HG03565 (cell line): ENCODE data around the gene AKAP6.

Experiments
- ATAC-seq: cut with Tn5 transposase; IDR thresholded peaks from one replicate; pipeline ENCODE4 v1.9.1; 2021; ENCODE audit warnings: mild to moderate bottlenecking, moderate library complexity; ENCODE audit not compliant: unreplicated experiment

Gene AKAP6

DNA sequence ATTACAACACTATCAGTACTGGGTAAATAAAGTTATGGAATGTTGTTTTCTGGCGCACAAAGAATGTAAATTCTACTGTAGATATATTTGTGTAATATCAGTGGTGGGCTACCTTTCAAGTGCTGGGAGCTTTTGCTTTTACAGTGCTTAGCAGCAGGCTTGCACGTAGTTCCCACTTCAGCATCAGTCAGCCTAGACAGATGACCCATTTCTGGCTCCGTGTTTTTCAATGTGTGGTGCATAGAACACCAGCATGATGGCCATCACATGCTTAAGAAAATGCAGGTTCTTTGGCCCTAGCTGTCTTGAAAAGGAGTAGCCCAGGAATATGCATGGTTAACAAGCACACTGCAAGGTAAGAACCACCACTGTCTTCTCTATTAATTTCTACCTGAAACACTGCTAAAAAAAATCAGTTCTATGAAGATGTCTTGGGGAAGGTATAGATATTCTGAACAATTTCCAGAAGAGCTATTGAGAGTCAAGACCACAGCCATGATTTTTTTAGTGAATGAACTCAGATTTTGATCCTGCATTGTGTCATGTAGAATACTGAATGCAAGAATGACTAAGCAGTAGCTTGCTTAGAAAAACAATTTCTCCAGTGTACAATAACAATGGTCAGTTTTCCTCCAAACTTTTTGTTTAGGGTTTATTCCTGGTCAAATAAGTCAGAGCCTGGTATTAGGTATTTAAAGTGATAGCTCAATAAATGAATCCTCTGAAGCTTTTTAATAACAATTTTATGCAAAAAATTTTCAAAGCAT lies 195.7 kb downstream of the AKAP6 start:
- no peak for ATAC-seq

DNA sequence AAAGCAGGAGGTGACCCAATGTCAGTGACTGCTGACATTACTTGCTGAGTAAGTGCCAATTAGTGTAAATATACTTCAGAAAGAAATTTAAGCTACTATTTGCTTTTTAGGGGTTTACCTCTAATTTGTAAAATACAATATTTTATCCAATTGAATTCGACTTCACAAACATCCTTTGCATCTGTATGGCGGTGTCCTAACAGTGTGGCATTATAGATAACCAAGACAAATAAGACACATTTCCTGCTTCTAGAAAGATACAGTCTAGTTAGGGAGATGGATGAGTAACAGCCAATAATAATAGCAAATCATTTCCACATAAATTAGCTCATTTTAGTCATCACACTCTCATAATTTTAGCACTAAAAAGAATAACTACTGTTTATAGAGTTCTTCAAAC lies 196.5 kb downstream of the AKAP6 start:
- ATAC-seq: no peak

DNA sequence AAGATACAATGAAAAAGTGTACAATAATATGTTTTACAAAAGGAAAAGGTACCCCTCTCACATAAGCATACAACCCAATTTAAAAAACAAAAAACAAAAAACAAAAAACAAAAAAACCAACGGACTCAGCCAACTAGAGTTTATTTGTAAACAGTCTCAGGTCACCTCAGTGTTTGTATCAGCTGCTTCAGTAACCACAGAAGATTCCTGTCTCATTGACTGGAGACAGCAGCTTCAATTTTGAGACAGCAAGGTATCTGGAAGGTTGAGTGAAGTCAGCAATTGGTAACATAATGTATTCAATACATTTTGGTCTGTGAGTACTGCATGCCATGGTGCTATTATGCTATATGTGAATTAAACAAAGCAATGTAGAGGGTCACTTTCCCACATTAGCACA lies 201.7 kb downstream of the AKAP6 start:
- ATAC-seq: no peak

DNA sequence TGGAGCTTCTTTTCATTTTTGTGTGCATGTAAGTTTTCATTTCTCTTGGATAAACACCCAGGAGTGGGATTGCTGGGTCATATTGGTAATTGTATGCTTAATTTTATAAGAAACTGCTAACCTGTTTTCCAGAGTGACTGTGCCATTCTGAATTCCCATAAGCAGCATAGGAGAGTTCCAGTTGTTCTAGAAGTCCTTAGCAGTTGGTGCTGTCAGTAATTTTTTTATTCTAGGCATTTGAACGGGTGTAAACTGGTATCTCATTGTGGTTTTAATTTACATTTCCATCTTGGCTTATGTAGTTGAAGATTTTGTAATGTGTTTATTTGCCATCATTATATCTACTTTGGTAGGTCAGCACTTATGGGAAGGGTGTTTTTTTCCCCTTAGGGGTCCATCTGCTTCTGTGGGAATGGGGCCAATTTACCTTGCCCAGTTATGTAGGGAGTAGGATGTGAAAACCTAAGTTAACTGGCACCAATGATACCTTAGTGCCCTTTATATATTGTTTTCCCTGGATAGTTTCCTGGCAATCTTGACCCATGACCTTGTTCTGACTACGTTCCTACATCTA lies 202.9 kb downstream of the AKAP6 start:
- ATAC-seq: no peak

- ATAC-seq: no peak
Measured at GRCh38 chr14:32534145-32534544, 205.0 kb downstream of the AKAP6 start.

- ATAC-seq: no peak
Measured at GRCh38 chr14:32536175-32536574, 207.1 kb downstream of the AKAP6 start.

GRCh38 chr14:32537166-32537565 lies 208.1 kb downstream of the AKAP6 start:
- ATAC-seq: no peak

DNA sequence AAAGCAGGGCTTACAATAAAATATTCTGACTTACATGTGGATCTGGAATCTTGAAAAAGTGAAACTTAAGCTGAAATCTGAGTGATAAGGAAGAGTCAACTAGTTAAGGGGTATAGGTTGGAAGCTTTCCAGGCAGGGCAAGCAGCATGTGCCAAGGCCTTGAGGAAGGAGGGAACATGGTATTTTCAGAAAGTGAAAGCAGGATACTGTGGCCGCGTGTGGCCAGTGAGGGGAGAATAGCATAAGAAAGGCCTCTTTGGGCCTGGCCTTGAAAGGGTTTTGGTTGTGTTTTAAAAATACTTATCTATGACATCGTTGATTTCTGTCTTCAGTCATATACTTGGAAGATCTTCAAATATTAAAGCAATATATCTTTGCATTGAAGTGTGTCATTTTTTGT lies 213.4 kb downstream of the AKAP6 start:
- no peak for ATAC-seq

- no peak for ATAC-seq
Measured at GRCh38 chr14:32545095-32545494, 216.0 kb downstream of the AKAP6 start.

DNA sequence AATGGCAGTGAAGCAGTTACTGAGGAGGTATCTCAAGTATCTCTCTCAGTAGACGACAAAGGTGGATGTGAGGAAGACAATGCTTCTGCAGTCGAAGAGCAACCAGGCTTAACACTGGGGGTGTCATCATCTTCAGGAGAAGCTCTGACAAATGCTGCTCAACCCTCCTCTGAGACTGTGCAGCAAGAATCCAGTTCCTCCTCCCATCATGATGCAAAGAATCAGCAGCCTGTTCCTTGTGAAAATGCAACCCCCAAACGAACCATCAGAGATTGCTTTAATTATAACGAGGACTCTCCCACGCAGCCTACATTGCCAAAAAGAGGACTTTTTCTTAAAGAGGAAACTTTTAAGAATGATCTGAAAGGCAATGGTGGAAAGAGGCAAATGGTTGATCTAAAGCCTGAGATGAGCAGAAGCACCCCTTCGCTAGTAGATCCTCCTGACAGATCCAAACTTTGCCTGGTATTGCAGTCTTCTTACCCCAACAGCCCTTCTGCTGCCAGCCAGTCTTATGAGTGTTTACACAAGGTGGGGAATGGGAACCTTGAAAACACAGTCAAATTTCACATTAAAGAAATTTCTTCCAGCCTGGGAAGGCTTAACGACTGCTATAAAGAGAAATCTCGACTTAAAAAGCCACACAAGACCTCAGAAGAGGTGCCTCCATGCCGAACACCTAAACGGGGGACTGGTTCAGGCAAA lies 216.6 kb downstream of the AKAP6 start:
- ATAC-seq: no peak

DNA sequence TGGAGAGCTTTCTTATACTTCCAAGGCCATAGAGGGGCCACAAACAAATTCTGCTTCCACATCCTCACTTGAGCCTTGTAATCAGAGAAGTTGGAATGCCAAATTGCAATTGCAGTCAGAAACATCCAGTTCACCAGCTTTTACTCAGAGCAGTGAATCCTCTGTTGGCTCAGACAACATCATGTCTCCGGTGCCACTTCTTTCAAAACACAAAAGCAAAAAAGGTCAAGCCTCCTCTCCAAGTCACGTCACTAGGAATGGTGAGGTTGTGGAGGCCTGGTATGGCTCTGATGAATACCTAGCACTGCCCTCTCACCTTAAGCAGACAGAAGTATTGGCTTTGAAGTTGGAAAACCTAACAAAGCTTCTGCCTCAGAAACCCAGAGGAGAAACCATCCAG lies 217.1 kb downstream of the AKAP6 start:
- ATAC-seq: no peak

- ATAC-seq: no peak
Measured at GRCh38 chr14:32552766-32553165, 223.7 kb downstream of the AKAP6 start.

- no peak for ATAC-seq
Measured at GRCh38 chr14:32559048-32559447, 229.9 kb downstream of the AKAP6 start.

- ATAC-seq: no peak
Measured at GRCh38 chr14:32559590-32559989, 230.5 kb downstream of the AKAP6 start.

- peak; percentile 70 for ATAC-seq
Measured at GRCh38 chr14:32560209-32560857, 231.2 kb downstream of the AKAP6 start.

DNA sequence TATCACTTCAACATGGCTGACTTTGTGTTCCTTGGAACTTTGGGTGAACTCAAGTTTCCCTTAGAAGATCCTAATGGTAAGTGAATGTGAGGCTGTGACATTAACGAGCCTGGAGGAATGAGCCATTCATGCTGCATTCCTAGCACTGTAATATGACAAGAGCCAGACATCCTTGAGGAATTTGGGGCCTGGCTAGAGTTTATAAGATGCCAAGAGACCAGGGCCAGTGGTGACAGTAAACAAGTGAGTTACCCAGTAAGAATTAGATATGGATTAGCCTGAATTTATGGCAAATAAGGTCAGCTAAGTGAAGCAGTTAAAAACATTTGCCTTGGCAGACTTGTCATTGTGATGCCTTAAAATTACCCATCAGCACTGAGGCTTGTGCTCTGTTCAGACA lies 232.4 kb downstream of the AKAP6 start:
- ATAC-seq: no peak

DNA sequence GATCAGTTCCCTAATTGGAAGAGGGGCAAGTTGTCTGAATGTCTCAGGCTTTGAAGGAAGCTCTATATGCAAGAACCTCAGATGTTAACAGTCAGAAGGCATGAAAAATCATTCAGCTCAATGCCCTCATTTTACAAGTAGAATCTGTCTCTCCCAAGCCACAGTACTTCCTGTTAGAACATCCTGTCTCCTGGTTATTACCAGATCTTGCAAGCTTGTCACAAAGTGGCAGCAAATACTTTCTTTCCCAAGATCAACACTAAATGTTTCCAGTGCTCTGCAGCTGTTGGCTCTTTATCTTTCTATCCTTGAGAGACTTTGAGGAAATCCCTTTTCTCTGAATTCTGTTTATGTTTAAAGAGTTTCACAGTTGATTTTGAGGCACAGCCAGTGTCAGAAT lies 235.5 kb downstream of the AKAP6 start:
- ATAC-seq: no peak

- ATAC-seq: no peak
Measured at GRCh38 chr14:32565256-32565655, 236.2 kb downstream of the AKAP6 start.

DNA sequence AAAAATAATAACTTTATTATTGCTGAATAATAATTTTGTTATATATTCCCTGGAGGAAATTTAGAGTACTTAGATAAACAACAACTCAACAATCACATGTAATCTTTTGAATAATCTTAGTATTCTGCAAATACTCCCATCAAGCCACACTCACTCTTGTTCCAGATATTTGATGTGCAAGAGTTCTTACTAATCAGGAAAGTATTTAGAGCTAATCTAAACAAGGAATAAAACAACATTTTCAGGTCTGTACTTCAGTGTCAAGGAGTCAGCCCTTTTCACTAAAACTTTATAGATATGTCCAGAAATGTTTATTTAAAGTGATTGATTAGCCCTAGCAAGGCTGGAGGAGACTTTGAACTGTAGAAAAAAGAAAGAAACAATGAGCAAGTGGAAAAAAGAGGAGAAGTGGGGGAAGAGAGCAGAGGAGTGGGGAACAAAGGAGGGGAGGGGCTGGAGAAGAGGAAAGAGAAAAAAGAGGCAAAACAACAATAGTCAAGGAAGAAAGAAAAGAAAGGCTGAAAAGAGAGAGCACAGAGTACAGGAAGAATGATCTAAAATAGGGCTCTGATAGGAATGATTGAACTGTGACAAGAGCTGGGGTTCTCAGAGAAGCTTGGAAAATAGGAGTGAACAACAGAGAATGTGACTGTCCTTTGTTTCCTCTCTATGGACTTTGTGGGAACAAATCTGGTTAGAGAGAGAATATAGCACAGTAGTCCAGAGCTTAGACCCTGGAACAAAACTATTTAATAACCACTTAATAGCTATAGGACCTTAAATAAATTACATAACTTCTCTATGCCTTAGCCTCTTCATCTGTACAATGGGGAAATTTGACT lies 238.7 kb downstream of the AKAP6 start:
- ATAC-seq: no peak

DNA sequence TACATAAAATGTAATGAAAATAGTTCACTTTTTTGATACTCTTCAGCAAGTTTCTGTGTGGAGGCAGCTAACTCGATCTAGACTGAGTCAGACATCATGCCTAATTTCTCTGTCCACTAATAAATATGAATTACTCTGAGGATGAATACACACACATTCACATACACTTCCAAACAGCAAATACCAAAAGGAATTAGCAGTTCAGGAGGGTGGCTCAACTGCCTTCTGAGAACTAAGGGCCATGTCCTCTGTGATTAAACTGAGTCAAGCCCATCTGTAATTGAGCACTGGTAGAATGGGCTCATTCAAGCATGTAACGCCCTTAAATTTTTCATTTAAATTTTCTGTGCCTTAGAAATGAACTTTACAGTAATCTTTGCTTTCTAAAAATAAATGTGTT lies 242.5 kb downstream of the AKAP6 start:
- no peak for ATAC-seq
